Left lobe of liver (tissue), 2 donors: ENCODE results near the gene RHEB. TPM values are rescaled to one million over a fixed set of nuclear protein-coding genes. Genes with fewer than 3 reads are reported as not detected.

Experiments
- ATAC-seq: fragments of 200-7000 bp; cut with Tn5 transposase; one replicate; pipeline ENCODE4 v1.9.1; 2020; ENCODE audit warnings: mild to moderate bottlenecking, moderate library complexity
- DNase-seq: peaks from one replicate; pipeline ENCODE4 v3.0.0-alpha.2; 2020; ENCODE audit warnings: low spot score
- total RNA-seq: library from RNA; stranded (reverse); gene quantifications from one replicate; pipeline ENCODE4 v1.2.1, GENCODE V29; 2021
- donor health status: DM: no; HTN: no; CAD: no; lungs with moderate emphysema.
- donor health status: DM: no; HTN: yes; CAD: no.

The RHEB gene
- total RNA-seq, 1 donor from 2014 or later = 34.0 TPM

GRCh38 chr7:151452680-151453325 is 66.9 kb downstream of the RHEB start:
- ATAC-seq = no peak
- DNase-seq = no peak

- ATAC-seq = no peak
- DNase-seq = peak; percentile 19
Measured at GRCh38 chr7:151451626-151452571, 67.8 kb downstream of the RHEB start.

GRCh38 chr7:151451156-151451555 is 68.5 kb downstream of the RHEB start:
- DNase-seq (no peak), ATAC-seq (no peak)

- no peak for ATAC-seq
Measured at GRCh38 chr7:151449990-151450389, 69.7 kb downstream of the RHEB start.

GRCh38 chr7:151448261-151449252 is 71.1 kb downstream of the RHEB start:
- ATAC-seq = peak; percentile 95

More at GRCh38 chr7:151449990-151450389, 69.7 kb downstream of the RHEB start:
- no peak for DNase-seq

GRCh38 chr7:151447901-151448260 is 71.8 kb downstream of the RHEB start:
- ATAC-seq (no peak), DNase-seq (no peak)

More at GRCh38 chr7:151448261-151449252, 71.1 kb downstream of the RHEB start:
- peak; percentile 72 for DNase-seq

- DNase-seq = no peak
Measured at GRCh38 chr7:151447312-151447711, 72.4 kb downstream of the RHEB start.

GRCh38 chr7:151446412-151446811 is 73.3 kb downstream of the RHEB start:
- DNase-seq (no peak), ATAC-seq (no peak)

More at GRCh38 chr7:151447312-151447711, 72.4 kb downstream of the RHEB start:
- no peak for ATAC-seq

- no peak for ATAC-seq
- DNase-seq = no peak
Measured at GRCh38 chr7:151444632-151445031, 75.1 kb downstream of the RHEB start.

- no peak for ATAC-seq
- no peak for DNase-seq
Measured at GRCh38 chr7:151442776-151443496, 76.8 kb downstream of the RHEB start.

- DNase-seq (no peak), ATAC-seq (no peak)
Measured at GRCh38 chr7:151440799-151441445, 78.8 kb downstream of the RHEB start.

GRCh38 chr7:151439855-151440798 is 79.6 kb downstream of the RHEB start, which contains the start of gene CRYGN:
Gene CRYGN, minus strand, starts transcription at chr7:151440141. Its CDS starts 224 bp downstream, at chr7:151439917.
- ATAC-seq (no peak), DNase-seq (no peak)

GRCh38 chr7:151438864-151439601 is 80.7 kb downstream of the RHEB start:
- no peak for DNase-seq
- no peak for ATAC-seq

- DNase-seq = no peak
Measured at GRCh38 chr7:151437866-151438516, 81.7 kb downstream of the RHEB start.

GRCh38 chr7:151437159-151437553 is 82.5 kb downstream of the RHEB start:
- DNase-seq (no peak), ATAC-seq (no peak)

More at GRCh38 chr7:151437866-151438516, 81.7 kb downstream of the RHEB start:
- ATAC-seq = no peak

GRCh38 chr7:151436446-151437158 is 83.1 kb downstream of the RHEB start:
- ATAC-seq = no peak
- DNase-seq = no peak
